ENCODE data around the gene MCOLN1.
"Not testable (repeated sequence)": the region's sequence is repeated elsewhere in the genome, so short reads cannot be mapped to it uniquely, and the experiment has no call there.

MCOLN1 gene

DNA sequence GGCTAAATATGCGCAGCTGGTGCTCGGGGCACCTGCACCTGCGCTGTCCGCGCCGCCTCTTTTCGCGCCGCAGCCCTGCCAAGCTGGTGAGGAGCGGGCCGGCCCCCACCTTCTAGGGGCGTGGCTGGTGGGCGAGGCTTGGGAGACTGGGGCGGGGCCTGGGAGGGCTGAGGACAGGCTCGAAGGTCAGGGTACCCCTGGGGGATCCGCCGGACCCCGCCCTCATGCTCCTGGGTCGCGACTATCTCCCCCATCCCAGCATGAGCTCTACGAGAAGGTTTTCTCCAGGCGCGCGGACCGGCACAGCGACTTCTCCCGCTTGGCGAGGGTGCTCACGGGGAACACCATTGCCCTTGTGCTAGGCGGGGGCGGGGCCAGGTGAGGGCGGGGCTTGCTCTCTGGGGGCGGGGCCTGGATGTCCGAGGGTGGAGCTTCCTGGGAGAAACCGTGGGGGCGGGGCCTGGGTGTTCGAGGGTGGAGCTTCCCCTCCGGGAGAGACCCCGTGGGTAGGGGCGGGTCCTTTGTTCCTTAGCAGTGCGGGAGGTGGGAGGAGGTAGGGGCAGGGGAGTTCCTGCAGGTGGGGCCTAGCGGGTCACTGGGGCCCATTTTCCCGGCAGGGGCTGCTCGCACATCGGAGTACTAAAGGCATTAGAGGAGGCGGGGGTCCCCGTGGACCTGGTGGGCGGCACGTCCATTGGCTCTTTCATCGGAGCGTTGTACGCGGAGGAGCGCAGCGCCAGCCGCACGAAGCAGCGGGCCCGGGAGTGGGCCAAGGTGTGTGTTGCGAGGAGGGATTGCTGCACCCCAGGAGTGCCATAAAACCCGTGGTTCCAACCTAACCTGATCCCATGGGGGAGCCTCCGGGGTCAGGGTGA lies 32.8 kb downstream of the MCOLN1 start:
- H3K4me1 Mint-ChIP-seq (ENCODE audit: low read depth): peaks cover 5% of the 10 kb centered on the region
- no peak overlapping the region for H3K27ac Mint-ChIP-seq
- H3K4me3 Mint-ChIP-seq: no peak overlapping the region
- H3K36me3 Mint-ChIP-seq (ENCODE audit: low read depth): peaks cover 31% of the 10 kb centered on the region
- no peaks in the 10 kb centered on the region for H3K9me3 Mint-ChIP-seq
- no peaks in the 10 kb centered on the region for H3K27me3 Mint-ChIP-seq (ENCODE audit: low read depth)

DNA sequence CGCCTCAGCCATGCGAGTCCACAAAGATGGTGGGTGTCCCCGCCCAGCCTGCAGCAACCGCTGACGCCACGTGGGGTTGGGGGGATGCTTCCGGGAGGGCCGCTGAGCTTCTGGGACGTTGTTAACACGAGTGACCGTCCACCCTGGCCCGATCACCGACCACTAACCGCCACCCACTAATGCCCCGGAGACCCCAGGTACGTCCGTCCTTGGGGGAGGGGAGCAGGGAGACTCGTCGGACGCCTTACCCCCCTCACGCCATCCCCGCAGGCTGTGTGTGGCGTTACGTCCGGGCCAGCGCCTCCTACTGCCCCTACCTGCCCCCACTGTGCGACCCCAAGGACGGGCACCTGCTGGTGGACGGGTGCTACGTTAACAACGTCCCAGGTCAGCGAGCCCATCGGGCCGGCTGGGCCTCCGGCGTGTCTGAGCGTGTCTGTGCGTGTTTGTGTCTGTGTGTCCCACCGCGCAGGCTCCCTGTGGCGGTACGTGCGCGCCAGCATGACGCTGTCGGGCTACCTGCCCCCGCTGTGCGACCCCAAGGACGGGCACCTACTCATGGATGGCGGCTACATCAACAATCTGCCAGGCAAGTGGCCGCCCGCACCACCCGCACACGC lies 34.4 kb downstream of the MCOLN1 start:
- Mint-ChIP-seq H3K9me3 (no peaks in the 10 kb centered on the region), H3K27ac (no peak overlapping the region), H3K27me3 (ENCODE audit: low read depth) (no peaks in the 10 kb centered on the region), H3K36me3 (ENCODE audit: low read depth) (peaks cover 33% of the 10 kb centered on the region), H3K4me3 (no peak overlapping the region), H3K4me1 (ENCODE audit: low read depth) (peaks cover 5% of the 10 kb centered on the region)

DNA sequence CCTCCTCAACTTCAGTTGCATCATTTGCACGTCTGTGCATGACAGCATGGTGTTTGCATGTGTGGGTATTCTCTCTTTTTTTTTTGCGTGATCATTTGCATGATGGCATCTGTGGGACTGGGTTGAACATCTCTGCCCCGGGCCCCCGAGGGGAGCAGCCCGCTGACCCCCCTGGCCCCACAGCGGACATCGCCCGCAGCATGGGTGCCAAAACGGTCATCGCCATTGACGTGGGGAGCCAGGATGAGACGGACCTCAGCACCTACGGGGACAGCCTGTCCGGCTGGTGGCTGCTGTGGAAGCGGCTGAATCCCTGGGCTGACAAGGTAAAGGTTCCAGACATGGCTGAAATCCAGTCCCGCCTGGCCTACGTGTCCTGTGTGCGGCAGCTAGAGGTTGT lies 36.2 kb downstream of the MCOLN1 start:
- H3K27ac Mint-ChIP-seq: no peak overlapping the region
- H3K9me3 Mint-ChIP-seq: no peaks in the 10 kb centered on the region
- H3K36me3 Mint-ChIP-seq (ENCODE audit: low read depth): peaks cover 27% of the 10 kb centered on the region
- no peaks in the 10 kb centered on the region for H3K4me1 Mint-ChIP-seq (ENCODE audit: low read depth)
- H3K4me3 Mint-ChIP-seq: no peak overlapping the region
- H3K27me3 Mint-ChIP-seq (ENCODE audit: low read depth): no peaks in the 10 kb centered on the region

DNA sequence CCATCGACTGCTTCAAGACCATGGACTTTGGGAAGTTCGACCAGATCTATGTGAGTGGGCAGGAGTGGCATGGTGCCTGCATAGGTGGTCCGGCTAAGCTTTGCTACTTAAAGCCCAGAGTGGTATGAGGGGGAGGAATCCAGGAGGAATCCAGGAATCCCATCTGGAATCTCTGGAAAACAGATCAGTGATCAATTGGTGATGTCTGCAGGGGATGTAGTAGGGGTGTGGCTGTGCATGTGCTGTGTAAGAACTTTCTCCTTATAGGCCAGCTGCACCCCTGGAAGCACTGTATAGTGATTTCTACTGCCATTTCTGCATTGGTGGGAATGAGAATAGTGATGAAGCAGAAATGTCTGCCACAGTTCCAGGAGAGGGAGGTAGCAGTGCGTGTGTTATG lies 36.7 kb downstream of the MCOLN1 start:
- Mint-ChIP-seq H3K27me3 (ENCODE audit: low read depth) (no peaks in the 10 kb centered on the region), H3K27ac (no peak overlapping the region), H3K9me3 (no peaks in the 10 kb centered on the region)

DNA sequence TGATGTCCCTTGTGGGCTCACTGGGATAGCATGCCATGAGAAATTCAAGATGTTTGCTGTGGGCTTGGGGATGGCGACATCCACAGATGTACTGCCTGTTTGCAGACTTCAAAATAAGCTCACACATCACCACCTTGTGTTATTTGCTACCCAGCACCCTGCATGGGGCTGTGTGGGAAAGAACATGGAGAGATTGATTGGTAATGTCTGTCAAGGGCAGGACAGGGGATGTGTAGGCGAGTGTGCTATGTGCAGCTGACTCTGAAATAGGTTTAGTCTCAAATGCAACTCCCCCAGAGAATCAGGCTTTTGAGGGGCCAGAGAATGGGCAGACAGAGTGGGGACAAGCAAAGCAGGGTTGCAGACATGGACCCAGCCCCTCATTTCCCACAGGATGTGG lies 37.8 kb downstream of the MCOLN1 start:
- no peak overlapping the region for H3K4me3 Mint-ChIP-seq
- peaks cover 27% of the 10 kb centered on the region for H3K36me3 Mint-ChIP-seq (ENCODE audit: low read depth)
- H3K27ac Mint-ChIP-seq: no peak overlapping the region
- H3K4me1 Mint-ChIP-seq (ENCODE audit: low read depth): no peaks in the 10 kb centered on the region
- H3K27me3 Mint-ChIP-seq (ENCODE audit: low read depth): no peaks in the 10 kb centered on the region
- no peaks in the 10 kb centered on the region for H3K9me3 Mint-ChIP-seq

More for the DNA sequence above, 36.7 kb downstream of the MCOLN1 start:
- H3K36me3 Mint-ChIP-seq (ENCODE audit: low read depth): peaks cover 27% of the 10 kb centered on the region
- no peaks in the 10 kb centered on the region for H3K4me1 Mint-ChIP-seq (ENCODE audit: low read depth)
- no peak overlapping the region for H3K4me3 Mint-ChIP-seq

DNA sequence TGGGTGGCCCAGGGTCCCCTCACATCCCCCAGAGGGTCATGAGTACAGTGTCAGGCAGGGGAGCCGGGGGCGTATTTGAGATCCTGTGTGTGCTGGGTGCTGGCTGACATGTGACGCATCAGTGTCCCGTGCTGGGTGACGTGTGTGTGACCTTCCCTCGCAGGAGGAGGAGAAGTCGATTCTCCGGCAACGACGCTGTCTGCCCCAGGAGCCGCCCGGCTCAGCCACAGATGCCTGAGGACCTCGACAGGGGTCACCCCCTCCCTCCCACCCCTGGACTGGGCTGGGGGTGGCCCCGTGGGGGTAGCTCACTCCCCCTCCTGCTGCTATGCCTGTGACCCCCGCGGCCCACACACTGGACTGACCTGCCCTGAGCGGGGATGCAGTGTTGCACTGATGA lies 38.9 kb downstream of the MCOLN1 start:
- no peak overlapping the region for H3K27ac Mint-ChIP-seq
- no peaks in the 10 kb centered on the region for H3K27me3 Mint-ChIP-seq (ENCODE audit: low read depth)
- no peaks in the 10 kb centered on the region for H3K4me1 Mint-ChIP-seq (ENCODE audit: low read depth)
- H3K4me3 Mint-ChIP-seq: no peak overlapping the region
- no peaks in the 10 kb centered on the region for H3K9me3 Mint-ChIP-seq
- H3K36me3 Mint-ChIP-seq (ENCODE audit: low read depth): peaks cover 25% of the 10 kb centered on the region

DNA sequence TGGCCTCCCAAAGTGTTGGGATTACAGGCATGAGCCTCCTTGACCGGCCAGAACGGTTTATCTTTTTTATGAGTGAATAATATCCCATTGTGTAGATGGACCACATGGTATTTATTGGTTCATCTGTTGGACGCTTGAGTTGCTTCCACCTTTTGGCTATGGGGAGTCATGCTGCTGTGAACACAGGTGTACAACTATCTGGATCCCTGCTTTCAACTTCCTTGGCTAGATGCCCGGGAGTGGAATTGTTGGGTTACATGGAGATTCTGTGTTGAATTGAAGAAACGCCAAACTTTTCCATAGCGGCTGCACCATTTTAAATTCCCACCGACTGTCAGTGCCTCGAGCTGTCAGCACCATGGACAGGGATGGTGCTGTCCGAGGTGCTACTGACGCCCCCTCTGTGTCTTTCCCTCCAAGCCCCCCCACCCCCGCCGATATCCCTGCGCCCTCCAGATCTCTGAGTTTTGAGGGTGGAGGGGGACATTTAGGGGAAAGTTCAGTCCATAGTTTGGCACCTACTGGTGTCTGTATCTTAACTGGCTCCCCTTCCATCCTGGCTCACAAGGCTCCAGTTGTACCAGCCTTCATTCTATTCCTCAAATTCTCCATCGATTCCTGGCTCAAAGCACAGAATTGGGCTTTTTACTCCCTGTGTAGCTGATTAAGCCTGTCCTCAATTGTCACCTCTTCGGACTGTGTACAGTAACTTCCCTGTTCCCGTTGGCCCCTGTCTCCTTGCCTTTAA lies 40.4 kb downstream of the MCOLN1 start:
- H3K9me3 Mint-ChIP-seq: no peaks in the 10 kb centered on the region
- H3K4me3 Mint-ChIP-seq: no peak overlapping the region
- no peaks in the 10 kb centered on the region for H3K4me1 Mint-ChIP-seq (ENCODE audit: low read depth)
- H3K27me3 Mint-ChIP-seq (ENCODE audit: low read depth): no peaks in the 10 kb centered on the region
- H3K27ac Mint-ChIP-seq: no peak overlapping the region
- H3K36me3 Mint-ChIP-seq (ENCODE audit: low read depth): peaks cover 19% of the 10 kb centered on the region

DNA sequence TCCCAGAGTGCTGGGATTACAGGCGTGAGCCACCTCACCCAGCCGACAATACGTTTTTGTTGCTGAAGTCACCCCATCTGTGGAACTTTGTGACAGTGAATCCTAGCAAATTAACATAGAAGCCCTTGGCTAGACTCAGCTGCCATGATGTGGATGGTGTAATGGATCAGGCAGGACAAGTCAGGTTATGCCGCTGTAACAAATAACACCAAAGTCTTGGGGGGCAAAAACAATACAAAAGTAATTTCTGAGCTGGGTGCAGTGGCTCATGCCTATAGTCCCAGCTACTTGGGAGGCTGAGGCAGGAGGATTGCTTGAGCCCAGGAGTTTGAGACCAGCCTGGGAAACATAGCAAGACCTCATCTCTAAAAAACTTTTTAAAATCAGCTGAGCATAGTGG lies 42.4 kb downstream of the MCOLN1 start:
- H3K27me3 Mint-ChIP-seq (ENCODE audit: low read depth): no peaks in the 10 kb centered on the region
- peaks cover 8% of the 10 kb centered on the region for H3K36me3 Mint-ChIP-seq (ENCODE audit: low read depth)
- no peaks in the 10 kb centered on the region for H3K4me1 Mint-ChIP-seq (ENCODE audit: low read depth)
- no peak overlapping the region for H3K4me3 Mint-ChIP-seq
- no peak overlapping the region for H3K27ac Mint-ChIP-seq
- no peaks in the 10 kb centered on the region for H3K9me3 Mint-ChIP-seq

DNA sequence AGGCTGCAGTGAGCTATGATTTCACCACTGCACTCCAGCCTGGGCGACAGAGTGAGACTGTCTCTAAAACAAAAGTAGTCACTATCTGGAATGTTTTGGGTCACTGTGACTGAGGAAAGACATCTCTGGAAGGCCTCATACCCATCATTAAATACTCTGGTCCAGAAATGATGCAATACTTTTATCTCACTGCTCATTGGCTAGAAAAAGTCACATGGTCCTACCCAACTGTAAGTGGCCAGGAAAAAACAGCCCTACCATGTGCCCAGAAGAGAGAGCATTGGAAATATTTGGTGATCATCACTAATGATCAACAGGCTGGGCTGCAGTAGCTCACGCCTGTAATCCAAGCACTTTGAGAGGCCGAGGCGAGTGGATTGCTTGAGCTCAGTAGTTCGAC lies 42.9 kb downstream of the MCOLN1 start:
- H3K4me1 Mint-ChIP-seq (ENCODE audit: low read depth): no peaks in the 10 kb centered on the region
- H3K36me3 Mint-ChIP-seq (ENCODE audit: low read depth): peaks cover 5% of the 10 kb centered on the region
- H3K9me3 Mint-ChIP-seq: no peaks in the 10 kb centered on the region
- H3K27me3 Mint-ChIP-seq (ENCODE audit: low read depth): no peaks in the 10 kb centered on the region
- no peak overlapping the region for H3K27ac Mint-ChIP-seq
- H3K4me3 Mint-ChIP-seq: no peak overlapping the region

DNA sequence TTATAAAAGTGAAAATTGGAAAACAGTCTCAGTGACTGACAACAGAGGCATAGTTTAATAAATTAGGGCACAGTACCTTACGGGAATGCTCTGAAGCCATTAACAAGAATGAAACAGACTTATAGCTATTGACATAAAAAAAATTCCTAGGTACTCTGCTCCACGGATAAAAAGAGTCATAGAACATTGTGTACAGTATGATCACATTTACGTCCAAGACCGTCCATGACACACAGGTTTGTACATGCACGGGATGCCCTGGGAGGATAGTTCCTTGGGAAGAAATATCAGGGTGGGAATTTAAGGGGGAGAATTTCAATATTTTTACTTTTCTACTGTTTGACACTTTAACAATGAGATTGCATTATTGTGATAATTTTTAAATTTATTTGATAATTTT lies 48.3 kb downstream of the MCOLN1 start:
- Mint-ChIP-seq H3K27me3 (ENCODE audit: low read depth) (no peaks in the 10 kb centered on the region), H3K36me3 (ENCODE audit: low read depth) (no peaks in the 10 kb centered on the region), H3K9me3 (no peaks in the 10 kb centered on the region), H3K4me3 (no peak overlapping the region), H3K27ac (no peak overlapping the region), H3K4me1 (ENCODE audit: low read depth) (no peaks in the 10 kb centered on the region)

DNA sequence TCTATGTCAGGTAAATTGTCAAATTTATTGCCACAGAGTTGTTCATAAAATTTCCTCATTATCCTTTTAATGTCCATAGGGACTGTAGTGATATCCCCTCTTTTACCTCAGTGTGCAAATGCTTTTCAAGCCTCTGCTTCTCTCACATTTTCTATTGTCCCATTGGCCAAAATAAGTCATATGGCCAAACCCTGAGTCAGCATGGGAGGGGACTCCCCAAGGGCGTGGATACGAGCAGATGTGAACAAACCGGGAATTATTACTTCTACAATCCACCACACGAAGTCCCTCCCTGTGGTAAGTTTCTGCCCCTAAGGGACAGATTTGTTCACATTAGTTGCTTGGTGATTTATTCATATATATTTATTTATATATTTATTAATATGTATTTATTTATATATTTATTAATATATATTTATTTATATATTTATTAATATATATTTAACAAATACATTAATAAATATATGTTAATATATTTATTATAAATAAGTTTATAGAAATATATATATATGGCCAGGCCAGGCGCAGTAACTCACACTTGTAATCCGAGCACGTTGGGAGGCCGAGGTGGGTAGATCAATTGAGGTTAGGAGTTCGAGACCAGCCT lies 53.1 kb downstream of the MCOLN1 start:
- H3K4me1 Mint-ChIP-seq (ENCODE audit: low read depth): no peaks in the 10 kb centered on the region
- no peaks in the 10 kb centered on the region for H3K9me3 Mint-ChIP-seq
- H3K27ac Mint-ChIP-seq: no peak overlapping the region
- no peak overlapping the region for H3K4me3 Mint-ChIP-seq
- H3K36me3 Mint-ChIP-seq (ENCODE audit: low read depth): no peaks in the 10 kb centered on the region
- no peaks in the 10 kb centered on the region for H3K27me3 Mint-ChIP-seq (ENCODE audit: low read depth)

DNA sequence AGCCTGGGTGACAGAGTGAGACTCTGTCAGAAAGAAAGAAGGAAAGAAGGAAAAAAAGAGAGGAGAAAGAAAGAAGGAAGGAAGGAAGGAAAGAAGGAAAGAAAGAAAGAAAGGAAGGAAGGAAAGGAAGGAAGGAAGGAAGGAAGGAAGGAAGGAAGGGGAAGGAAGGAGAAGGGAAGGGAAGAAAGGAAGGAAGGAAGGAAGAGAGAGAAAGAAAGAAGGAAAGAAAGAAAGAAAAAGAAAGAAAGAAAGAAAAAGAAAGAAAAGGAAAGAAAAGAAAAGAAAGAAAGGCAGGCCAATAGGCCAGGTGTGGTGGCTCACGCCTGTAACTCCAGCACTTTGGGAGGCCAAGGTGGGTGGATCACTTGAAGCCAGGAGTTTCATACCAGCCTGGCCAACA lies 55.0 kb downstream of the MCOLN1 start:
- not testable (repeated sequence) for H3K27ac Mint-ChIP-seq; H3K4me3 Mint-ChIP-seq; H3K4me1 Mint-ChIP-seq (ENCODE audit: low read depth); H3K27me3 Mint-ChIP-seq (ENCODE audit: low read depth); H3K9me3 Mint-ChIP-seq; H3K36me3 Mint-ChIP-seq (ENCODE audit: low read depth)

DNA sequence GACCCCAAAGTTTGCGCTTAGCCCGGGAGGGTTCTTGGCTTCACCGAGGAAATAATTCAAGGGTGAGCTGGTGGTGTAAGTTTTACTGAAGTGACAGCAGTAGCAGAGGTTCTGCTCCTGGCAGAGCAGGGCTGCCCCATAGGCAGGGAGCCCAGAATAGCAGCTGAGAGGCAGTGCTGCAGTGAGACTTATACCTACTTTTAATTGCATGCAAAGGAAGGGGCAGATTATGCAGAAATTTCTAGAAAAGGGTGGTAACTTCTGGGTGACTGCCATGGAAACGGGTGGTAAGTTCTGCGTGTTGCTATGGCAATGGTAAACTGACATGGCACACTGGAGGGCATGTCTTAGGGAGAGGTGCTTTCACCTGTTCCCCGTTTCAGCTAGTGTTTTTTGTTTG lies 55.7 kb downstream of the MCOLN1 start:
- no peaks in the 10 kb centered on the region for H3K9me3 Mint-ChIP-seq
- no peaks in the 10 kb centered on the region for H3K36me3 Mint-ChIP-seq (ENCODE audit: low read depth)
- H3K4me1 Mint-ChIP-seq (ENCODE audit: low read depth): no peaks in the 10 kb centered on the region
- no peak overlapping the region for H3K4me3 Mint-ChIP-seq
- H3K27me3 Mint-ChIP-seq (ENCODE audit: low read depth): no peaks in the 10 kb centered on the region
- no peak overlapping the region for H3K27ac Mint-ChIP-seq

DNA sequence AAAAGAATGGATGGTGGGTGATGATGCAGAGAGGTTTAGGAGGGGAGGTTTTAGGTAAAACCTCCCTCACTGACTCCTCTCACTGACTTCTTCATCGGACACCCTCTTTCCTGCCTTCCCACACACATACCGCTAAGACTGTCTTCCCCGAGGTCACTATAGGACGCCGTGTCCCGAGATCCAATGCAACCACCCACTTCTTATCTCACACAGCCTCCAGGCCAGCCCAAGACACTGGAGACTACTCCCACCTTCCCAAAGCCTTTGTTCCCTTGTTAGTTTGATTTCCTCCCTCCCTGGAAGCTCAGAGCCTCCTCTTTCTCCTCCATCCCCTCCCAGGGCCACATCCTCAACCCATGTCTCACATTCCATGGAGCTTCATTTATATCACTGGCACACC lies 56.8 kb downstream of the MCOLN1 start:
- Mint-ChIP-seq H3K4me1 (ENCODE audit: low read depth) (no peaks in the 10 kb centered on the region), H3K27ac (no peak overlapping the region), H3K36me3 (ENCODE audit: low read depth) (no peaks in the 10 kb centered on the region), H3K9me3 (no peaks in the 10 kb centered on the region), H3K4me3 (no peak overlapping the region), H3K27me3 (ENCODE audit: low read depth) (no peaks in the 10 kb centered on the region)
